ENCODE results near the gene CDH7.

CDH7 gene

DNA sequence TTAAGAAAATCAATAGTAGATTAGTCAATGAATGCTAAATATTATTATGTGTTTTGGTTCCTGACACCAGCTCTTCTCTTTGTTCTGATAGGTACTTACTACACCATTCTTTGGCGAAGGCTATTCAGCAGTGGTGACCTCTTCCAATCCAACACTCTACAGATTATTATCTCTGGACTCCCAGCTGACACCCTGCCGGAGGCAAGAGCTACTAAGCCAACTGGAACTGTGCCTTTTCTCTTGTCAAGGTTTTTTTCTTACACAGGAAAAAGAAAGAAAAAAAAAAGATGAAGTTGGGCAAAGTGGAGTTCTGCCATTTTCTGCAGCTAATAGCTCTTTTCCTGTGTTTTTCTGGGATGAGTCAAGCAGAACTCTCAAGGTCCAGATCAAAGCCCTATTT is 11.7 kb downstream of the CDH7 start:
- no peak overlapping the region for H3K27ac ChIP-seq (ENCODE audit: low read depth, low read length)
- no peaks in the 10 kb centered on the region for H3K9me3 ChIP-seq (ENCODE audit: control insufficient read depth, insufficient read depth, low read length)
- no peaks in the 10 kb centered on the region for H4K20me1 ChIP-seq (ENCODE audit: control insufficient read depth, insufficient read depth, low read depth, low read length)
- H3K9me2 ChIP-seq (replicated peaks; ENCODE audit: control insufficient read depth, low read length): no peaks in the 10 kb centered on the region
- H3K4me2 ChIP-seq (ENCODE audit: low read length): no peak overlapping the region
- no peaks in the 10 kb centered on the region for H3F3A ChIP-seq (ENCODE audit: control insufficient read depth, insufficient read depth)
- no peaks in the 10 kb centered on the region for H3K79me2 ChIP-seq (ENCODE audit: control insufficient read depth, low read length)
- H3K4me3 ChIP-seq (ENCODE audit: low read length): no peak overlapping the region
- no peaks in the 10 kb centered on the region for H3K36me3 ChIP-seq (ENCODE audit: control insufficient read depth, low read length)
- TF ChIP-seq EZH2phosphoT487 (IDR thresholded peaks at IDR 0.05; ENCODE audit: borderline replicate concordance, low read length) (no peak), CTCF (IDR thresholded peaks at IDR 0.05; ENCODE audit: low read depth, low read length, poor library complexity, severe bottlenecking) (no peak)
- H3K27me3 ChIP-seq (ENCODE audit: control insufficient read depth, low read length): no peaks in the 10 kb centered on the region
- H3K4me1 ChIP-seq (ENCODE audit: control insufficient read depth, low read length): no peaks in the 10 kb centered on the region

DNA sequence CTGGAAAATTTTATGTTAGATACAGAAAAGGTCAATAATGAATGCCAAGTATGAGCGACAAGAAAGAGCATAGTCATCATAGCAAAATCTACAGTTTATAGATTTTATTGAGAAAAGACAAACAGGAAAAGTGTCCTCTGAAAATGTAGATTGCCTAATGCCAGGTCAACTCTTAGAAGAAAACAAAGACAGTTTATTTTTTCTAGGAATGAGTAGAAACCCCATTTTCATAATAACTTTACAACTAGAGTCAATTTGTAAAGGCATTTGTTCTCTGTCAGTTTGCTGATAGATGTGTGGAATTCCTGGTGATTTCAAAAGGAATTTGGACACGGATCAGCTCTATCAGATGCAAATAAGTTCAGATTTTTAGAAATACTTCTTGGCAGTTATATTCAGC is 16.6 kb downstream of the CDH7 start:
- Histone ChIP-seq H3K36me3 (ENCODE audit: control insufficient read depth, low read length) (no peaks in the 10 kb centered on the region), H3F3A (ENCODE audit: control insufficient read depth, insufficient read depth) (no peaks in the 10 kb centered on the region), H4K20me1 (ENCODE audit: control insufficient read depth, insufficient read depth, low read depth, low read length) (no peaks in the 10 kb centered on the region), H3K4me2 (ENCODE audit: low read length) (no peak overlapping the region), H3K4me1 (ENCODE audit: control insufficient read depth, low read length) (no peaks in the 10 kb centered on the region), H3K9me3 (ENCODE audit: control insufficient read depth, insufficient read depth, low read length) (no peaks in the 10 kb centered on the region), H3K79me2 (ENCODE audit: control insufficient read depth, low read length) (no peaks in the 10 kb centered on the region), H3K4me3 (ENCODE audit: low read length) (no peak overlapping the region), H3K27me3 (ENCODE audit: control insufficient read depth, low read length) (no peaks in the 10 kb centered on the region), H3K27ac (ENCODE audit: low read depth, low read length) (no peak overlapping the region), H3K9me2 (replicated peaks; ENCODE audit: control insufficient read depth, low read length) (no peaks in the 10 kb centered on the region)
- no peak for TF ChIP-seq CTCF (IDR thresholded peaks at IDR 0.05; ENCODE audit: low read depth, low read length, poor library complexity, severe bottlenecking)
- no peak for TF ChIP-seq EZH2phosphoT487 (IDR thresholded peaks at IDR 0.05; ENCODE audit: borderline replicate concordance, low read length)

- H4K20me1 ChIP-seq (ENCODE audit: control insufficient read depth, insufficient read depth, low read depth, low read length): no peaks in the 10 kb centered on the region
- no peaks in the 10 kb centered on the region for H3K9me2 ChIP-seq (replicated peaks; ENCODE audit: control insufficient read depth, low read length)
- no peak overlapping the region for H3K4me3 ChIP-seq (ENCODE audit: low read length)
- TF ChIP-seq CTCF (IDR thresholded peaks at IDR 0.05; ENCODE audit: low read depth, low read length, poor library complexity, severe bottlenecking) (no peak), EZH2phosphoT487 (IDR thresholded peaks at IDR 0.05; ENCODE audit: borderline replicate concordance, low read length) (no peak)
- no peak overlapping the region for H3K27ac ChIP-seq (ENCODE audit: low read depth, low read length)
- H3K4me2 ChIP-seq (ENCODE audit: low read length): no peak overlapping the region
- no peaks in the 10 kb centered on the region for H3K27me3 ChIP-seq (ENCODE audit: control insufficient read depth, low read length)
- no peaks in the 10 kb centered on the region for H3K79me2 ChIP-seq (ENCODE audit: control insufficient read depth, low read length)
- no peaks in the 10 kb centered on the region for H3F3A ChIP-seq (ENCODE audit: control insufficient read depth, insufficient read depth)
- H3K4me1 ChIP-seq (ENCODE audit: control insufficient read depth, low read length): no peaks in the 10 kb centered on the region
- no peaks in the 10 kb centered on the region for H3K9me3 ChIP-seq (ENCODE audit: control insufficient read depth, insufficient read depth, low read length)
- H3K36me3 ChIP-seq (ENCODE audit: control insufficient read depth, low read length): no peaks in the 10 kb centered on the region
Observed at GRCh38 chr18:65768120-65768778, 17.4 kb downstream of the CDH7 start.

Measured in DOHH2 (cell line).